Activated CD8-positive, alpha-beta memory T cell treated with anti-CD3 and anti-CD28 coated beads for 1 hour (primary cell): Measurements from ENCODE around the gene ADRA2A.

Experiments
- DNase-seq, 2 donors: peaks; one replicate each; pipeline ENCODE4 v3.0.0-alpha.2; 2020; ENCODE audit warnings: low read depth in 1 of 2; ENCODE audit errors: extremely low read depth in 1 of 2

Gene ADRA2A

DNA sequence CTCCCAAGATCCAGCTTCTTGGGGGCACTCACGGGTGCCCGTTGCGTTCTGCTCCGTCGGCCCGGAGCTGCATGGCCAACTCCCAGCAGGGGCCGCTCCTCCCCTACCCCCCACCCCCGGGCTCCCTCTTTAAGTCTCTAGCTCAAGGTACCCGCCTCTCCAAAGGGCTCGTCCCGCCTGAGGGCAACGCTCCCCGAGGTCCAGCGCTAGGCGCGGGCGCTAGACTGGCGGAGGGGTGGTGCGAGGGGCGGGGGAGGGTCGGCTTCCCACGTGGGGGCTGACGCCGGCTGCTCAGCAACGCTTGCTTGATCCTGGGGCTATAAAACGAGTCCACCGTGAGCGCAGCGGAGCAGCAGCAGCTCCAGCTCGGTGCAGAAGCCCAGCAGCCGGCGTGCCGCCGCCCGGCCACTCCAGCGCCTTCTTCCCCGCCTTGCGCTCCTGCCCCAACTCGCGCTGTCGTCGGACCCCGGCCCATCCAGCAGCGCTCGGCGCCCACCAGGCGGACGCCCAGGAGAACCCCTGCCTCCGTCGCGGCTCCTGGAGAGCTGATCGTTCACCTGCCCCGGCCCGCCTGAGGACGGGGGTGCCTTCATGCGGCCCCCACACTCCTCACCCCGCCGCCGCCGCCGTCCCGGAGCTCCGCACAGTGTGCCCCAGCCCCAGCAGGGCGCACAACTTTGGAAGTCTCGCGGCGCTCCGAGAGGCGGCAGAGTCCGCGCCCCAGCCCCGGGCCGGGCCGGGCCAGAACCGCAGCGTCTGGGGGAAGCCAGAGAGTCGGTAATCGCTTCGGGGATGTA, at the start of gene ADRA2A:
ADRA2A (plus strand) TSS at position 348 of the 797 bp plus-strand sequence. CDS start 968 bp downstream, outside the sequence.
- DNase-seq: no peak

DNA sequence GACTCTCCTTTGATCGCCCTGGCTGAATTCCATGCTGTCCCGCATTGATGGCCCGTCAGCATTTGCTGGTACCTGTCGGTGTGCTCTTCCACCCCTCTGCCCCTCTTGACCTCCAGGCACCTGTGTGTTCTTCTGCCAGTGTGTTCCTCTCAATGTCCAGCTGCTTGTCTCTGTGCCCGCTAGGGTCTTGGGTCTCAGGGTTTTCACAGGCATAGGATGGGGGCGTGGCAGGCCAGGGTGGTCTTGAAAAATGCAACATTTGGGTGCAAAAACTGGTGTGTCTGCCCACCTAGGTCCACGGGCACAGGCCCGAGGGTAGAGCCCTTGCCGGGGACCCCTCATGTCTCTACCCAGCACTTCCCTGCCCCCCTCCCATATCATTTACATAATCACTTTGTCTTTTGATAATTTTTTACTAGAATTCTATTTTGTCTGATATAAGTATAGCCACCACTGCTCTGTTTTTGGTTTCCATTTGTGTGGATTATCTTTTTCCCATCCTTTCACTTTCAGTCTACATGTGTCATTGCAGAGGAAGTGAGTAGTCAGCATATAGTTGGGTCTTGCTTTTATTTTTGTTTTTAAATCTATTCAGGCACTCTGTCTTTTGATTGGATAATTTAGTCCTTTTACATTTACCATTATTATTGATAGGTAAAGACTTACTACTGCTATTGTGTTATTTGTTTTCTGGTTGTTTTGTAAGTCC, 46.6 kb upstream of the ADRA2A start:
- DNase-seq: no peak

DNA sequence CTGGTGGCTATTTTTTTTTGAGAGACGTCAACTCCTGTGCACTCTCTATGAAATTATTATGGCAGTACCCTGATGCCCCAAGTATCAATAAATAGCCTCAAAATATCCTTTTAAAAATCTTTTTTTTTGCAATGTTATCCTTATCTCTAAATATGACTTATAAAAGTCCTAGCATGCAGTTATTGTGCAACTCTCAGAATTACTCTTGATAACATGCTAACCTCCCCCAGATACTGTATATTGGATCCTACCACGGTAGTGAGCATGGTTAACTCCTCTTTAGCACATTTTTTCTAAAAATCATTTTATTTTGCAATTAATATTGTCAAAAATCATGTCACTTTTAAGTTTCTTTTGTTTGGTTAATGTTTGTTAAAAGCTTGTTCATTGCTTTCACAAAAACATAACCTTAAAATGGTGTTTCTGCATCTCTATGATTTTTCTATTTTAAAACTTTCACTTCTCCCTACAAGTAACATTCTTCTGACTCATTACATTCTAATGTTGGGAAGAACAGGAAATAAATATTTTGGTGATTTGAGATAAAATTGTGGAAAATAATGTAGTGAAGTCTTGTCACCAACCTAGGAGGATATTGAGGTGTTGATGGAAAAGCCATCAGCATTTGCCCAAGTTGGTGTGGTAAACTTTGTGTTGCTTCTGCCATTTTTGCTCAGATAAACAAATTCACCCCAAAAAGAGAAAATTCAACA, 42.1 kb upstream of the ADRA2A start:
- no peak for DNase-seq

DNA sequence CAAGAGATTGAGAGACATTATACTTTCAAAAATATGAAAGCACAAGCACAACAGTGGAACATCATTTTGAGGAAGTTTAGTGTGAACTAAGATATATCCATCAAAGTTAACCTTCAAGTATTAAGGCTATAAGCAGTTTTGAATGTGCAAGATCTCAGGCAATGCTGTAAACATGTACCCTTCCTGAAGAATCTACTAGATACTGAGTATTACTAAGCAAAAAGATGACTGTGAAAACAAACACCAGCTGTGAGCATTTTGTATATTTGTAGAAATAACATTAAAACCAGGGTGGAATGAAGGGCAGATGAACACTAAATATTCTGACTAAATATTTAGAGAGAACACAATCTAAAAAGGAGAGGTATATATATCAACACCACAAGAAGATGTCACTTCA, 41.3 kb upstream of the ADRA2A start:
- DNase-seq: no peak

DNA sequence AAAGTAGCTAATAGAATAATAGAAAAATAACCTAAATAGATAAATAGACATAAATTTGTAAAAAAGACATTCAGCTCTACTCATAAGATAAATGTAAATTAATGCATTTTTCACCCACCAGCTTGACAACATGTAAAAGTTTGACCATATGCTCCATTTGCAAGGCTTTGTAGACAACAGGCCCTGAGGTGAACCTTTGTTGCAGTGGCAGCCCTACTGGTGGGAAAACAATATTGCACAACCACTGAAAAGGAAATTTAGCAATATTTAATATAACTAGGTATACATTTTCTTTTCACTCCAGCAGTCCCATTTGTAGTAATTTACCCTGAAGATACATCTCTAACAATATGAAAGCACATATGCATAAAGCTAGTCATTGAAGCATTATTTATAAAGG, 39.0 kb upstream of the ADRA2A start:
- no peak for DNase-seq

DNA sequence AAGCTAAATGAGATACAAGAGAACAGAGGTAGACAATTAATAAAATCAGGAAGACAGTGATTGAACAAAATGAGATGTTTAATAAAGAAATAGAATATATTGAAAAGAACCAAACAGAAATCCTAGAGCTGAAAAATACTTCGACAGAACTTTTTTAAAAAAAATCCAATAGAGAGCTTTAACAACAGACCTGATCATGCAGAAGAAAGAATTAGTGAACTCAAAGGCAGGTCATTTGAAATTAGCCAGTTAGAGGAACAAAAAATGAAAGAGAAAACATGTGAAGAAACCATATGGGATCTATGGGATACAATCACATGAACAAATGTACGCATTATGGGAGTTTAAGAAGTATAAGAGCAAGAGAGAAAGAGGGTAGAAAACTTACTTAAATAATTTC, 37.3 kb upstream of the ADRA2A start:
- DNase-seq: no peak

DNA sequence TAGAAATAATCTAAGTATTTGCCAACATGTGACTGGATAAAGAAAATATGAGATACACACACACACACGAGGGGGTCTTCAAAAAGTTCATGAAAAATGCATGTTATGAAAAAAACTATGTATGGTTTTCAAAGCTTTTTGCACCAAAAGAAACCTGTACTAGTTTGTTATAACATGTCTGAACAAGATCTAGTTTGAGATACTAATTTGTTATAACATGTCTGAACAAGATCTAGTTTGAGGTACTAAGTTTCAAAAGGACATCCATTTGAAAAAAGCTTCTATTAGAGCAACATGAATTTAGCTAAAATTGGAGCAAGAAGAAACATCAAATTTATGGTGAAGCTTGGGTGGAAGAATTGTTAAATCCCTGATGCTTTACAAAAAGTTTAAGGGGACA, 19.8 kb upstream of the ADRA2A start:
- DNase-seq: no peak

DNA sequence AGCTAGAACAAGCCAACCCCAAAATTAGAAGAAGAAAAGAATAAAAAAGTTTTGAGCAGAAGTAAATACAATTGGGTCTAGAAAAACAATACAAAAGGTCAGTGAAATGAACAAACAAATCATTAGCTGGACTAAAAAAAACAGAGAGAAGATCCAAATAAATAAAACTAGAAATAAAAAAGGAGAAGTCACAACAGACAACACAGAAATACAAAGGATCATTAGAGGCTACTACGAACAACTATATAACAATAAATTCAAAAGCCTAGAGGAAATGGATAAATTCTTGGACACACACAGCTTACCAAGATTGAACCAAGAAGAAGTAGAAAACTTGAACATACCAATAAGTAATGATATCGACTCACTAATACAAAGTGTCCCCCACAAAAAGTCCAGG, 13.4 kb upstream of the ADRA2A start:
- DNase-seq: no peak

DNA sequence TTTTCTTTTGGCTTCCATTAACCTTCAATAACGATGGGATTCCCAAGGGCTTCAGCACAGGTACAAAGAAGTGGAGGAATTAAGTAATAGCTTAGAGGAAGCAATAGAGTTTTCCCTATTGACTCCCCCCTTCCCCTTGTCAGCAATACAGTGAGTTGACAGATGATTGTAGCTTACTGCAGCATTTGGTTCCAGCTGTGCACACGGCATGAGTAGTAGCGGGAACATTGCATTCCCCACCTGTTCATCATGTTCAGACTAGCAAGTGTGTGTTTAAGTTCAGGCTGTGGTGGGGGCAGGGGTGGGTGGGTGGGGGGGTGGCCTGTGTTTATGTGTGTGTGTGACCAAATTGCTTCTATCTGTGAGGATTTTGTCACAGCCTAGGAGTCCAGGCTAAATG, 4.6 kb upstream of the ADRA2A start:
- no peak for DNase-seq

DNA sequence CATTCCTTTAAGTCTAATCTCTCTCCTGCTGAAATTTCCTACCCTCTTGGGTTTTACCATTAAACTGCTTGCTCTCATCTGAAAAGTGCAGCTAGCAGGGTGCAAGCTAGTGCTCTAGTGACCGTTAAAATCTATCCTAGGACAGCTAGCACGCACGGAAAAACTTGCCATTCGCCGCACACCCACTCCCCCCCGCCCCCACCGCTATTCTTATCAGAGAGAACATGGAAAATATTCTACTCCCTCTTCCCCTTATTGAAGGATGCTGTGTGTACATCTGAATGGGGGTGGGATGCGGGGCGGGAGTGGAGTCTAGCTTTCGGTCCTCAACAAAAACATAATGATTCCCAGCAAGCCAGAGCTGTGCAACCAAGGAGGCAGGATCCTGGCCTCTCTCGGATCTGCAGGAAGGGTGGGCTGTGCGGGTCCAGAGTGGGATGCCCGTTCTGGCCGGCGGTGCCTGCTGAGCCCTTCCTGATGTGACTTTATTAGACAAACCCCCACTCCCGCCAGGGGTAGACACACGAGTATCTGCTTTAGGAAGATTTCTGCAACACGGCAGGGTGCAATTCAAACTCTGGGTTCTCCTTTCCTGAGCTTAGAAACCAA, 1.1 kb upstream of the ADRA2A start:
- no peak for DNase-seq

DNA sequence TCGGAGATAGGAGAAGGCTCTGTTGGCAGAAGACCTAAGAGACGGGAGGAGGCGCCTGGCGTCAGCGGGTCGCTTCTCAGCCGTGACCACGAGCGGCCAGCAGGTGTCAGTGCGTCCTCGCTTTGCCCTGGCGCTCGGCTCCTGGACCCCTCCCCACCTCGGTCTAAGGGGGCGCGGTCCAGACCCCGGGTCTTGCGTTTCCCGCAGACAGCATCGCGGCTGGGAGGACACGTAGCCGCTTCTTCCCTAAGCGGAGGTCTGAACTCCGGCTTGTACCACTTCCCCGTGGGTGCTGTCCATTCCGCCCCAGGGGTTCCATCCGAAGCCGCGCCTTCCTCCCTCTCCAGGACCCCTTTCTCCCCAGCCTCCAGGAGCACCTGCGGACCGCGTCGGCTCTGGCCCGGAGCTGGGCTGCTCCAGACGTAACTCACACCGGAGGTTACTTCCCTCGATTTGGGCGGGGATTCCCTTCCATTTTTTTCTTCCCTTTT, 593 bp upstream of the ADRA2A start:
- peak in 1 of 2 donors; percentile 14 for DNase-seq

DNA sequence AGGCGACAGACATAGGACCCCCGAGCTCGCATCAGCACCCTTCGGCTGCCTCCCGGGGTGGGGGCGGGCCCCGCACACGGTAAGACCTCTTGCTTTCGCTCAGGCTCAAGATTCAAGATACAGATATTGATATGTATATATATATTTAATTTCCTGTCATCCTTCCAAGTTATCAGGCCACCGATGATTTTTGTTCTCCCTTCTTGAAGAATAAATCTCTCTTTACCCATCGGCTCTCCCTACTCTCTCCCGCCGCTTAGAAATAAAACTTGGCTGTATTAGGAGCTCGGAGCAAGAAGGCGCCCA, 603 bp downstream of the ADRA2A start:
- no peak for DNase-seq

DNA sequence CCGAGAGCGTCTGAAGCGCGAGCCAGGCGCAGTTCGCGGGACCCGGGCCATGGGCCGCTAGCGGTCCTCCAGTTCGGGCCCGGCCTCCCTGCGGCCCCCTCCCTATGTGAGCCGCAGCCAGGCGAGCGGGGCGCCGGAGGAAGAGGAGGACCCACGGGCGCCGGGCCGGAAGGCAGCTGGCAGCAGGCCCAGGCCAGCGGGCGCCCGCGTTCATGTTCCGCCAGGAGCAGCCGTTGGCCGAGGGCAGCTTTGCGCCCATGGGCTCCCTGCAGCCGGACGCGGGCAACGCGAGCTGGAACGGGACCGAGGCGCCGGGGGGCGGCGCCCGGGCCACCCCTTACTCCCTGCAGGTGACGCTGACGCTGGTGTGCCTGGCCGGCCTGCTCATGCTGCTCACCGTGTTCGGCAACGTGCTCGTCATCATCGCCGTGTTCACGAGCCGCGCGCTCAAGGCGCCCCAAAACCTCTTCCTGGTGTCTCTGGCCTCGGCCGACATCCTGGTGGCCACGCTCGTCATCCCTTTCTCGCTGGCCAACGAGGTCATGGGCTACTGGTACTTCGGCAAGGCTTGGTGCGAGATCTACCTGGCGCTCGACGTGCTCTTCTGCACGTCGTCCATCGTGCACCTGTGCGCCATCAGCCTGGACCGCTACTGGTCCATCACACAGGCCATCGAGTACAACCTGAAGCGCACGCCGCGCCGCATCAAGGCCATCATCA, 1.1 kb downstream of the ADRA2A start:
- DNase-seq: no peak

DNA sequence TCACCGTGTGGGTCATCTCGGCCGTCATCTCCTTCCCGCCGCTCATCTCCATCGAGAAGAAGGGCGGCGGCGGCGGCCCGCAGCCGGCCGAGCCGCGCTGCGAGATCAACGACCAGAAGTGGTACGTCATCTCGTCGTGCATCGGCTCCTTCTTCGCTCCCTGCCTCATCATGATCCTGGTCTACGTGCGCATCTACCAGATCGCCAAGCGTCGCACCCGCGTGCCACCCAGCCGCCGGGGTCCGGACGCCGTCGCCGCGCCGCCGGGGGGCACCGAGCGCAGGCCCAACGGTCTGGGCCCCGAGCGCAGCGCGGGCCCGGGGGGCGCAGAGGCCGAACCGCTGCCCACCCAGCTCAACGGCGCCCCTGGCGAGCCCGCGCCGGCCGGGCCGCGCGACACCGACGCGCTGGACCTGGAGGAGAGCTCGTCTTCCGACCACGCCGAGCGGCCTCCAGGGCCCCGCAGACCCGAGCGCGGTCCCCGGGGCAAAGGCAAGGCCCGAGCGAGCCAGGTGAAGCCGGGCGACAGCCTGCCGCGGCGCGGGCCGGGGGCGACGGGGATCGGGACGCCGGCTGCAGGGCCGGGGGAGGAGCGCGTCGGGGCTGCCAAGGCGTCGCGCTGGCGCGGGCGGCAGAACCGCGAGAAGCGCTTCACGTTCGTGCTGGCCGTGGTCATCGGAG, 1.8 kb downstream of the ADRA2A start:
- DNase-seq: no peak

DNA sequence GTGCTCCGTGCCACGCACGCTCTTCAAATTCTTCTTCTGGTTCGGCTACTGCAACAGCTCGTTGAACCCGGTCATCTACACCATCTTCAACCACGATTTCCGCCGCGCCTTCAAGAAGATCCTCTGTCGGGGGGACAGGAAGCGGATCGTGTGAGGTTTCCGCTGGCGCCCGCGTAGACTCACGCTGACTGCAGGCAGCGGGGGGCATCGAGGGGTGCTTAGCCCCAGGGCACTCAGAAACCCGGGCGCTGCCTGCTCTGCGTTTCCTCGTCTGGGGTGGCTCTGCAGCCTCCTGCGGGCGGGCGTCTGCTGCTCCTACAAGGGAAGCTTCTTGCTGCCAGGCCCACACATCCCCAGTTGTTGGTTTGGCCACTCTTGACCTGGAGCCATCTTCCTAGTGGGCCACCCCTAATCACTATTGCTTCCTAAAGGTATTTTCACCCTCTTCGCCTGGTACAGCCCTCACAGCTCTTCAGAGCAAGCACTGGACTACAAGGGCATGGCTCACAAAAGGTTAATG, 2.5 kb downstream of the ADRA2A start:
- no peak for DNase-seq

DNA sequence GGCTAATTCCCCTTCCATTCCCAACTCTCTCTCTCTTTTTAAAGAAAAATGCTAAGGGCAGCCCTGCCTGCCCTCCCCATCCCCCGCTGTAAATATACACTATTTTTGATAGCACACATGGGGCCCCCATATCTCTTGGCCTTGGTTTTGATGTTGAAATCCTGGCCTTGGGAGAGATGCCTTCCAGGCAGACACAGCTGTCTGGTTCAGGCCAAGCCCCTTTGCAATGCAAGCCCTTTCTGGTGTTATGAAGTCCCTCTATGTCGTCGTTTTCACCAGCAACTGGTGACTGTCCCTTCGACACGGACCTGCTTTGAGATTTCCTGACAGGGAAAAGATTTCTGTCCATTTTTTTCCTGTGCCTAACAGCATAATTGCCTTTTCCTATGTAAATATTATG, 3.0 kb downstream of the ADRA2A start:
- DNase-seq: no peak

DNA sequence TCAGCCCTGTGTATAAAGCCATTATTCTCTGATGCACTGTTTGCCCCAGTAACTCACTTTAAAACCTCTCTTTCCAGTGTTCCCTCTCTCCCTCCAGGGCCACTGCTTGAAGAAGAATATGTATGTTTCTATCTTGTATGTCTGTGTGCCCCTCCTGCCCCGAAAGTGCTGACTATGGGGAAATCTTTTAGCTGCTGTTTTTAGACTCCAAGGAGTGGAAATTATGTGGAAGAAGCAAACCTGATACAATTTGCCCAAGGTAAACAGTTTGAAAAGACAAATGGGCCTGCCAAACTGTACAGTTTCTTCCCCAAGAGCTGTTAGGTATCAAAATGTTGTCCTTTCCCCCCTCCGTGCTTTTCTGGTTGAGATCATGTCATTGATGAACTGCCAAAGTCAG, 3.4 kb downstream of the ADRA2A start:
- no peak for DNase-seq

DNA sequence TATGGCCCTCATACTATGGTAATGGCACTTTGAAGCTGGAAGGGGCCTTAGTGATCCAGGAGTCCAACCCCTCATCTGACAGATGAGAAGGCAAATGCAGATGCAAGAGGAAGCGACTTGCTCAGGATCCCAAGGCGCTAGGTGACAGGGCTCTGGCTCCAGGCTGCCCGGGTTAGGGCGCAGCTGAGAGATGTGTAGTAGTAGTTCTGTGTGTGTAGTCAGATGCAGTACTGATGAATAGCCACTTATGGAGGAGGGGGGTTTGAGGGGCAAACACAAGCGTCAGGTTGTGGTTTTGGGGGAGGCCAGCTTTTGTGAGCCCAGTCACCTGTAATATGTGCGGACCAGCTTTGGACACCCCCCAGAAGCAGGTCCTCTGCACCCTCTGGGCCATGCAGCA, 4.8 kb downstream of the ADRA2A start:
- DNase-seq: no peak

DNA sequence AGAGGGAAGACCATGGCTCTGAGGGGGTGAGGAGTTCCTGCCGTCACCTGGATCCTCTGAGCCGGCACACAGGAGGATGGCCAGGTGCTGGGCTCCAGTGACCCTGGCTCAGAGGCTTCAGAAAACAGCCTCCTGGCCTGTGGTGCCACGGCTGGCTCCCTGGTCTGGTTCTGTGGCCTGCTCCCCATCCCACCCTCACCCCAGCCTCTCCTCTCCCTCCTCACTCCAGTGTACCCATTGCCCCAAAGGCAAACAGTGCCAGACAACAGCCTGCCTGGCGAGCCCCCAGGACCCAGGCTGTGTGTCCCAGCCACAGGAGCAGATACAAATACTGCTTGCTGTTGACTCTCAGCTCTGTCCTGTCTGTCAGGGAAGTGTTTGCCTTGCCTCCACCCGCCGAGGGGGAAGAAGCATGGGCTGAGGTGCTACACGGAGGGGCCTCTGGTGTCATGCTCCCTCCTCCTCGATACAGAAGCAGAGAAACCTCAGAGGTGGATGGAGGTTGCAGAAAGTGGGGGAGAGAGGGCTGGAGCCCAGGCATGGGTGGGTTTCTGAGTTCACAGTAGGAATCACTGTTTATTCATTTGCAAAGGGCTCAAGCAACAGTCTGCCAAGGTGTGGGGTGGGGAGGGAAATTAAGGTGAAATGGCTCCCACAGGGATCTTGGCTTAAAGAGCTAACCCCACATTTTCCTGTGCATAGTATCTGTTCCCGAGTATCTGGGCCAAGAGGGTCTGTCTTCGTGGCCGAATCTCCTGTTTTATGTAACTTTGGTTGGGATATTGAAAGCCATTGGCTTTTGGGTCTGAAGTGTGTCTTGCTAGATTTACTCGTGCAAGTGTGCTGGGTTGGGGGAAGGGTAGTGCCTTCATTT, 5.5 kb downstream of the ADRA2A start:
- no peak for DNase-seq
